ENCODE results near the gene S100A12.

Gene S100A12

DNA sequence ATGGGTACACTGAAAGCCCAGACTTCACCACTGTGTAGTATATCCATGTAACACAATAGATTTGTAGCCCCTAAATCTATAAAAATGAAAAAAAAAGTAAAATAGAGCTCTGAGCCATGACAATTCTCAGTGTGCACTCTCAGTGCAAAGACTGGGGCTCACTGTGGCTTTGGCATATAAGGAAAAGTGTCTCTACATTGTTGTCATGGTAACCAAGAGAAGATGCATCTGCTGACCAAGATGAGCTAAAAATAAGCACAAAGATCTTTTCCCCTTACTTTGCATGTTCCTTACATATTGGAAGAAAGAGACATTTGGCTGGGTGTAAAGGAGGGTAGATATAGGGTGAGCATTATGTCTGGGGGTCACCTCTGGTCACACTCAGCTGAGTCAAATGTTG lies 38.8 kb downstream of the S100A12 start:
- DNase-seq (ENCODE audit: low read depth), result no peak

- DNase-seq (ENCODE audit: low read depth), result no peak
These were observed 41.5 kb downstream of the S100A12 start for GRCh38 chr1:153333902-153334301.

DNA sequence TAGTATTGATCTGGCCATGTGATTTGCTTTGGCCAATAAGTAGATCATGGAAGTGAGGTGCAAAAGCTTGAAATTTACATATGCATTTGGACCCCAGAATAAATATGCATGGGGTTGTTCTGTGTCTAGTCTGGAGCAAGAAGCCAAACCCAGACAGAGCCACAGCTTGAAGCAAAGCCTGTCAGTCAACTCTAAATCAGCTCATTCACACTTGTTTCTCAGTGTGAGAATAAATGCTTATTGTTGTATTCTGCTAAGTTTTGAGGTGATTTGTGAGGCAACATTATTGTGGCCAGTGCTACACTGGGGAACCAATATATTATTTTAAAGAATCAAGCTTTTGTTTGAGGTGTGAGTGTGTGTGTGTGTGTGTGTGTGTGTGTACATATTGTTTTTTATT lies 50.5 kb downstream of the S100A12 start:
- no peak for DNase-seq (ENCODE audit: low read depth)
